Forelimb muscle (tissue), 1 donor: ENCODE measurements around the gene PIH1D2. TPM values are rescaled to one million over a fixed set of nuclear protein-coding genes. Genes with fewer than 3 reads are reported as not detected.

Experiments used
- polyA plus RNA-seq: library from polyadenylated mRNA; unstranded; fragments of 120-200 nt; gene quantifications from one replicate; pipeline ENCODE4 v1.2.1, GENCODE V29; 2013; ENCODE audit not compliant: insufficient read length

Gene PIH1D2
- polyA plus RNA-seq, 1 donor = 1.1 TPM

Other genes with a start within 250 kb of the PIH1D2 start
- 26.1 TPM for gene ALG9, start 202.4 kb downstream of the PIH1D2 start, polyA plus RNA-seq
- 1.7 TPM for gene FDXACB1, start 194.9 kb downstream of the PIH1D2 start, polyA plus RNA-seq
- 15.7 TPM for gene CFAP68, start 194.5 kb downstream of the PIH1D2 start, polyA plus RNA-seq
- gene CRYAB, start 162.2 kb downstream of the PIH1D2 start, polyA plus RNA-seq = 886 TPM
- gene HSPB2, start 161.3 kb downstream of the PIH1D2 start, polyA plus RNA-seq = 93.3 TPM
- gene C11orf52, start 155.1 kb downstream of the PIH1D2 start, polyA plus RNA-seq = 3.1 TPM
- gene DIXDC1, start 136.7 kb downstream of the PIH1D2 start, polyA plus RNA-seq = 19.6 TPM
- gene DLAT, start 48.6 kb downstream of the PIH1D2 start, polyA plus RNA-seq = 39.5 TPM
- 27.7 TPM for gene NKAPD1, start 282 bp upstream of the PIH1D2 start, polyA plus RNA-seq
- gene TIMM8B, start 12.7 kb upstream of the PIH1D2 start, polyA plus RNA-seq = 48.5 TPM
- gene SDHD, start 12.9 kb upstream of the PIH1D2 start, polyA plus RNA-seq = 92.7 TPM
- 0.40 TPM for gene IL18, start 90.1 kb upstream of the PIH1D2 start, polyA plus RNA-seq
- gene TEX12, start 93.4 kb upstream of the PIH1D2 start, polyA plus RNA-seq = 0.33 TPM
- 9.0 TPM for gene BCO2, start 101.5 kb upstream of the PIH1D2 start, polyA plus RNA-seq
- gene PTS, start 152.4 kb upstream of the PIH1D2 start, polyA plus RNA-seq = 20.4 TPM
- not detected for gene PLET1, start 186.8 kb upstream of the PIH1D2 start, polyA plus RNA-seq